ACHN (cell line): ENCODE results near the gene STXBP5.
"Not testable (repeated sequence)": the region's sequence is repeated elsewhere in the genome, so short reads cannot be mapped to it uniquely, and the experiment has no call there.

Experiments used
- DNase-seq: peaks from one replicate; pipeline ENCODE4 v3.0.0-alpha.2; 2015
- in situ Hi-C: cut with HindIII; loops from 2 replicates; pipeline ENCODE4 v1.10.0; 2017; ENCODE audit warnings: low sequenced_read_pairs, low pct_ligation_motif_present, low pct_unique_long_range_greater_than_20kb

Gene STXBP5

GRCh38 chr6:147311218-147311617 is 107.0 kb downstream of the STXBP5 start:
- in situ Hi-C loops, result no loop called here
- DNase-seq, result no peak

- DNase-seq, result no peak
- in situ Hi-C loops, result no loop called here
Measured at GRCh38 chr6:147321260-147321659, 117.0 kb downstream of the STXBP5 start.

GRCh38 chr6:147322299-147323162 is 118.3 kb downstream of the STXBP5 start:
- in situ Hi-C loops, result no loop called here
- no peak for DNase-seq

- DNase-seq, result no peak
- in situ Hi-C loops, result no loop called here
Measured at GRCh38 chr6:147325557-147325956, 121.3 kb downstream of the STXBP5 start.

- DNase-seq, result no peak
- in situ Hi-C loops, result no loop called here
Measured at GRCh38 chr6:147331401-147331800, 127.2 kb downstream of the STXBP5 start.

GRCh38 chr6:147337921-147338320 is 133.7 kb downstream of the STXBP5 start:
- DNase-seq, result no peak
- in situ Hi-C loops, result no loop called here

- in situ Hi-C loops, result no loop called here
- no peak for DNase-seq
Measured at GRCh38 chr6:147341486-147341885, 137.3 kb downstream of the STXBP5 start.

- in situ Hi-C loops, result no loop called here
- no peak for DNase-seq
Measured at GRCh38 chr6:147345902-147346301, 141.7 kb downstream of the STXBP5 start.

- in situ Hi-C loops, result no loop called here
Measured at GRCh38 chr6:147347179-147347881, 143.1 kb downstream of the STXBP5 start.

GRCh38 chr6:147347882-147348575 is 143.8 kb downstream of the STXBP5 start:
- in situ Hi-C loops, result no loop called here
- no peak for DNase-seq

More at GRCh38 chr6:147347179-147347881, 143.1 kb downstream of the STXBP5 start:
- no peak for DNase-seq

- in situ Hi-C loops, result no loop called here
- no peak for DNase-seq
Measured at GRCh38 chr6:147361311-147361981, 157.2 kb downstream of the STXBP5 start.

GRCh38 chr6:147366290-147366689 is 162.1 kb downstream of the STXBP5 start:
- in situ Hi-C loops, result no loop called here
- no peak for DNase-seq

- in situ Hi-C loops, result no loop called here
- DNase-seq, result no peak
Measured at GRCh38 chr6:147371325-147371724, 167.1 kb downstream of the STXBP5 start.

- no peak for DNase-seq
- in situ Hi-C loops, result no loop called here
Measured at GRCh38 chr6:147372806-147373205, 168.6 kb downstream of the STXBP5 start.

- in situ Hi-C loops, result no loop called here
- DNase-seq, result no peak
Measured at GRCh38 chr6:147378819-147379218, 174.6 kb downstream of the STXBP5 start.

- DNase-seq, in situ Hi-C loops: not testable (repeated sequence)
Measured at GRCh38 chr6:147380841-147381240, 176.6 kb downstream of the STXBP5 start.

GRCh38 chr6:147381712-147382111 is 177.5 kb downstream of the STXBP5 start:
- DNase-seq, result no peak

GRCh38 chr6:147382945-147383554 is 178.8 kb downstream of the STXBP5 start:
- in situ Hi-C loops, result no loop called here

More at GRCh38 chr6:147381712-147382111, 177.5 kb downstream of the STXBP5 start:
- in situ Hi-C loops, result no loop called here

More at GRCh38 chr6:147382945-147383554, 178.8 kb downstream of the STXBP5 start:
- peak; percentile 49 for DNase-seq
